ENCODE measurements around the gene TMEM201.

TMEM201 gene

GRCh38 chr1:9586147-9586766, 2.5 kb upstream of the TMEM201 start:
- no peak for DNase-seq

- no peak for DNase-seq
Measured at GRCh38 chr1:9589144-9589718, 520 bp downstream of the TMEM201 start.

- no peak for DNase-seq
Measured at GRCh38 chr1:9589719-9590157, 1.0 kb downstream of the TMEM201 start.

- DNase-seq = no peak
Measured at GRCh38 chr1:9590201-9590600, 1.5 kb downstream of the TMEM201 start.

GRCh38 chr1:9590945-9591668, 2.4 kb downstream of the TMEM201 start:
- DNase-seq = no peak

GRCh38 chr1:9591669-9592509, 3.2 kb downstream of the TMEM201 start:
- DNase-seq = no peak

GRCh38 chr1:9592510-9593075, 3.9 kb downstream of the TMEM201 start:
- no peak for DNase-seq

GRCh38 chr1:9593147-9593491, 4.4 kb downstream of the TMEM201 start:
- DNase-seq = no peak

GRCh38 chr1:9593492-9594465, 5.1 kb downstream of the TMEM201 start:
- DNase-seq = no peak

GRCh38 chr1:9594471-9595155, 5.9 kb downstream of the TMEM201 start:
- DNase-seq = no peak

- DNase-seq = no peak
Measured at GRCh38 chr1:9595156-9595967, 6.7 kb downstream of the TMEM201 start.

GRCh38 chr1:9595968-9596340, 7.2 kb downstream of the TMEM201 start:
- no peak for DNase-seq

GRCh38 chr1:9596415-9597123, 7.9 kb downstream of the TMEM201 start:
- no peak for DNase-seq

- no peak for DNase-seq
Measured at GRCh38 chr1:9597361-9598315, 8.9 kb downstream of the TMEM201 start.

- DNase-seq = no peak
Measured at GRCh38 chr1:9598316-9598700, 9.6 kb downstream of the TMEM201 start.

- DNase-seq = no peak
Measured at GRCh38 chr1:9599741-9600140, 11.0 kb downstream of the TMEM201 start.

GRCh38 chr1:9600861-9601834, 12.4 kb downstream of the TMEM201 start:
- no peak for DNase-seq
